Suprapubic skin (tissue), 4 donors: ENCODE data around the gene IPMK. TPM values are rescaled to one million over a fixed set of nuclear protein-coding genes. Genes with fewer than 3 reads are reported as not detected.
"Not testable (repeated sequence)": the region's sequence is repeated elsewhere in the genome, so short reads cannot be mapped to it uniquely, and the experiment has no call there.

ENCODE experiments used
- DNase-seq, 2 donors: peaks; one replicate each; pipeline ENCODE4 v3.0.0-alpha.2; 2019; ENCODE audit warnings: low spot score in 2 of 2
- H3K27ac ChIP-seq: fragments of 200-600 bp; sonication (generic); one replicate; pipeline ENCODE4 v1.5.1; 2019
- H3K27me3 ChIP-seq: fragments of 200-600 bp; sonication (generic); one replicate; pipeline ENCODE4 v1.5.1; 2019
- H3K36me3 ChIP-seq: fragments of 200-600 bp; sonication (generic); one replicate; pipeline ENCODE4 v1.5.1; 2019
- H3K4me1 ChIP-seq: fragments of 200-600 bp; sonication (generic); one replicate; pipeline ENCODE4 v1.5.1; 2019
- H3K4me3 ChIP-seq: fragments of 200-600 bp; sonication (generic); one replicate; pipeline ENCODE4 v1.5.1; 2019; ENCODE audit warnings: mild to moderate bottlenecking
- H3K9me3 ChIP-seq: fragments of 200-600 bp; sonication (generic); one replicate; pipeline ENCODE4 v1.5.1; 2019
- EP300 ChIP-seq: sonication (generic); formaldehyde crosslinking; IDR thresholded peaks from one replicate; pipeline ENCODE4 v1.6.1; 2017; ENCODE audit warnings: antibody characterized with exemption
- POLR2A ChIP-seq, 2 donors: fragments of 450-650 bp; IDR thresholded peaks; one replicate each; pipeline ENCODE4 v1.6.1; 2017; ENCODE audit warnings: antibody characterized with exemption in 2 of 2, mild to moderate bottlenecking in 2 of 2, moderate library complexity in 2 of 2
- POLR2AphosphoS5 ChIP-seq, 3 donors: sonication (generic); formaldehyde crosslinking; IDR thresholded peaks; one replicate each; pipeline ENCODE4 v1.6.1; 2017; ENCODE audit warnings: antibody characterized with exemption in 3 of 3
- WGBS: methylation state at CpG from one replicate; pipeline ENCODE4 v1.1.5; 2018; 5-methylcytosine and 5-hydroxymethylcytosine counted together
- total RNA-seq, 4 donors: library from RNA; depleted of rRNA; stranded (reverse); fragments of >200 nt; gene quantifications; one replicate each; pipeline ENCODE4 v1.1.0, GENCODE V29; 2016
- TF ChIP-seq, protein P1 (sequence below), 2 donors: fragments of 200-600 bp in 1 of 2; fragments of 450-650 bp in 1 of 2; sonication (generic) in 1 of 2; IDR thresholded peaks; one replicate each; pipeline ENCODE4 v1.5.1; 2016 to 2019; ENCODE audit warnings: antibody characterized with exemption in 2 of 2, mild to moderate bottlenecking in 1 of 2, moderate library complexity in 1 of 2

Gene IPMK
- total RNA-seq, 4 donors from 2014 or later, result 11.2 to 16.6 (median 14.3) TPM

DNA sequence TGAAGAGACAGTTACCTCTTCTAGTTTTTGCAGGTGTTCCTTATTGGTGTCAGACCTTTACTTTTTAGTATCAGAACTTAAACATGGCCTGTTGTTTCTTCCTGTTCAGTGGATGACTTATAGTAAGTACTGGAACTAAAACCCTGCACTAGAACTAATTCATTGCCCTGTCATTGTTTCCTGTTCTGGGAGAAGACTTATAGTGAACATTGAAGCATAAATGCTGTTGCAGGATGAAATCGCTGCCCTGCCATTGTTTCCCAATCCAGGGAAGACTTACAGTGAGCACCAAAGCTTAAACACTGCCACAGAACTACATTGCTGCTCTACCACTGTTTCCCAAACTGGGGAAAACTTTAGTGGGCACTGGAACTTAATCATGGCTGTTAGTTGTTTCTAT is 13.1 kb downstream of the IPMK start:
- H3K27ac ChIP-seq, result no peak overlapping the region
- WGBS, result 50% methylated on average over 1 of the region's 1 CpG
- TF ChIP-seq POLR2A (IDR thresholded peaks at IDR 0.05), result no peak
- TF ChIP-seq EP300, result no peak
- TF ChIP-seq, protein P1, sequence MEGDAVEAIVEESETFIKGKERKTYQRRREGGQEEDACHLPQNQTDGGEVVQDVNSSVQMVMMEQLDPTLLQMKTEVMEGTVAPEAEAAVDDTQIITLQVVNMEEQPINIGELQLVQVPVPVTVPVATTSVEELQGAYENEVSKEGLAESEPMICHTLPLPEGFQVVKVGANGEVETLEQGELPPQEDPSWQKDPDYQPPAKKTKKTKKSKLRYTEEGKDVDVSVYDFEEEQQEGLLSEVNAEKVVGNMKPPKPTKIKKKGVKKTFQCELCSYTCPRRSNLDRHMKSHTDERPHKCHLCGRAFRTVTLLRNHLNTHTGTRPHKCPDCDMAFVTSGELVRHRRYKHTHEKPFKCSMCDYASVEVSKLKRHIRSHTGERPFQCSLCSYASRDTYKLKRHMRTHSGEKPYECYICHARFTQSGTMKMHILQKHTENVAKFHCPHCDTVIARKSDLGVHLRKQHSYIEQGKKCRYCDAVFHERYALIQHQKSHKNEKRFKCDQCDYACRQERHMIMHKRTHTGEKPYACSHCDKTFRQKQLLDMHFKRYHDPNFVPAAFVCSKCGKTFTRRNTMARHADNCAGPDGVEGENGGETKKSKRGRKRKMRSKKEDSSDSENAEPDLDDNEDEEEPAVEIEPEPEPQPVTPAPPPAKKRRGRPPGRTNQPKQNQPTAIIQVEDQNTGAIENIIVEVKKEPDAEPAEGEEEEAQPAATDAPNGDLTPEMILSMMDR (IDR thresholded peaks at IDR 0.05), result no peak

DNA sequence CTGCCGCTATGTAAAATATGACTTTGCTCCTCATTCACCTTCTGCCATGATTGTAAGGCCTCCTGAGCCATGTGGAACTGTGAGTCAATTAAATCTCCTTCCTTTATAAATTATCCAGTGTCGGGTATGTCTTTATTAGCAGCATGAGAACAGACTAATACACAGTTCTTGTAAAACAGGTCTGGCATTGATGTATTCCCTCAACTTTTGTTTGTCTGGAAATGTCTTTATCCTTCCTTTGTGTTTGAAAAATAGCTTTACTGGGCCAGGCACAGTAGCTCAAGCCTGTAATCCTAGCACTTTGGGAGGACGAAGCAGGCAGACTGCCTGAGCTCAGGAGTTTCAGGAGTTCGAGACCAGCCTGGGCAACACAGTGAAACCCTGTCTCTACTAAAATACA is 14.5 kb downstream of the IPMK start:
- no peak for TF ChIP-seq EP300
- no peak for TF ChIP-seq POLR2A (IDR thresholded peaks at IDR 0.05)
- TF ChIP-seq POLR2AphosphoS5 (IDR thresholded peaks at IDR 0.05), result no peak
- TF ChIP-seq, protein P1 (IDR thresholded peaks at IDR 0.05), result no peak
- WGBS, result 88% methylated on average over 4 of the region's 4 CpGs
- DNase-seq, result no peak
- H3K36me3 ChIP-seq, result no peaks in the 10 kb centered on the region
- H3K4me3 ChIP-seq, result no peak overlapping the region
- no peaks in the 10 kb centered on the region for H3K4me1 ChIP-seq
- H3K9me3 ChIP-seq, result no peaks in the 10 kb centered on the region
- no peaks in the 10 kb centered on the region for H3K27me3 ChIP-seq
- no peak overlapping the region for H3K27ac ChIP-seq

More for the DNA sequence above, 13.1 kb downstream of the IPMK start:
- DNase-seq, result no peak
- Histone ChIP-seq H3K4me1 (no peaks in the 10 kb centered on the region), H3K36me3 (no peaks in the 10 kb centered on the region), H3K4me3 (no peak overlapping the region), H3K9me3 (no peaks in the 10 kb centered on the region), H3K27me3 (no peaks in the 10 kb centered on the region)

DNA sequence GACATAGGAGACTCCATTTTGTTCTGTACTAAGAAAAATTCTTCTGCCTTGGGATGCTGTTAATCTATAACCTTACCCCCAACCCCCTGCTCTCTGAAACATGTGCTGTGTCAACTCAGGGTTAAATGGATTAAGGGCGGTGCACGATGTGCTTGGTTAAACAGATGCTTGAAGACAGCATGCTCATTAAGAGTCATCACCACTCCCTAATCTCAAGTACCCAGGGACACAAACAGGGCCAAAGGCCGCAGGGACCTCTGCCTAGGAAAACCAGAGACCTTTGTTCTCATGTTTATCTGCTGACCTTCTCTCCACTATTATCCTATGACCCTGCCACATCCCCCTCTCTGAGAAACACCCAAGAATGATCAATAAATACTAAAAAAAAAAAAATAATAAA is 23.0 kb downstream of the IPMK start:
- H3K4me3 ChIP-seq, H3K4me1 ChIP-seq, H3K27me3 ChIP-seq, H3K9me3 ChIP-seq, DNase-seq, H3K27ac ChIP-seq, H3K36me3 ChIP-seq: not testable (repeated sequence)
- WGBS, result 92% methylated on average over 3 of the region's 3 CpGs

DNA sequence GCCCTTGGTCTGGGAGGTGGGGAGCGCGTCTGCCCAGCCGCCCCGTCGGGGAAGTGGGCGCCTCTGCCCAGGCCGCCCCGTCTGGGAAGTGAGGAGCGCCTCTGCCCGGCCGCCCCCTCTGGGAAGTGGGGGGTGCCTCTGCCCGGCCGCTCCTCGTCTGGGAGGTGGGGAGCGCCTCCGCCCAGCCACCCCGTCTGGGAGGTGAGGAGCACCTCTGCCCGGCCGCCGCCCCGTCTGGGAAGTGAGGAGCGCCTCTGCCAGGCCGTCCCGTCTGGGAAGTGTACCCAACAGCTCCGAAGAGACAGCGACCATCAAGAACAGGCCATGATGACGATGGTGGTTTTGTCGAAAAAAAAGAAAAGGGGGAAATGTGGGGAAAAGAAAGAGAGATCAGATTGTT is 23.5 kb downstream of the IPMK start:
- H3K9me3 ChIP-seq, H3K36me3 ChIP-seq, H3K27me3 ChIP-seq, H3K4me1 ChIP-seq, H3K27ac ChIP-seq, H3K4me3 ChIP-seq, DNase-seq: not testable (repeated sequence)
- WGBS, result 87% methylated on average over 14 of the region's 28 CpGs

DNA sequence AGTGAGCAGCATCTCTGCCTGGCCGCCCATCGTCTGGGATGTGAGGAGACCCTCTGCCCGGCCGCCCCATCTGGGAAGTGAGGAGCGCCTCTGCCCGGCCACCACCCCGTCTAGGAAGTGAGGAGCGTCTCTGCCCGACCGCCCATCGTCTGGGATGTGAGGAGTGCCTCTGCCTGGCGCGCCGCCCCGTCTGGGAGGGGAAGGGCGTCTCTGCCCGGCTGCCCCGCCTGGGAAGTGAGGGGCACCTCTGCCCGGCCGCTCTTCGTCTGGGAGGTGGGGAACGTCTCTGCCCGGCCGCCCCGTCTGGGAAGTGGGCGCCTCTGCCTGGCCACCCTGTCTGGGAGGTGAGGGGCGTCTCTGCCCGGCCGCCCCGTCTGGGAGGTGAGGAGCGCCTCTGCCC is 23.9 kb downstream of the IPMK start:
- not testable (repeated sequence) for H3K27me3 ChIP-seq, H3K27ac ChIP-seq, DNase-seq, H3K4me3 ChIP-seq, H3K9me3 ChIP-seq, H3K36me3 ChIP-seq, H3K4me1 ChIP-seq
- WGBS, result no CpG with 5 or more reads among the region's 31 CpGs

DNA sequence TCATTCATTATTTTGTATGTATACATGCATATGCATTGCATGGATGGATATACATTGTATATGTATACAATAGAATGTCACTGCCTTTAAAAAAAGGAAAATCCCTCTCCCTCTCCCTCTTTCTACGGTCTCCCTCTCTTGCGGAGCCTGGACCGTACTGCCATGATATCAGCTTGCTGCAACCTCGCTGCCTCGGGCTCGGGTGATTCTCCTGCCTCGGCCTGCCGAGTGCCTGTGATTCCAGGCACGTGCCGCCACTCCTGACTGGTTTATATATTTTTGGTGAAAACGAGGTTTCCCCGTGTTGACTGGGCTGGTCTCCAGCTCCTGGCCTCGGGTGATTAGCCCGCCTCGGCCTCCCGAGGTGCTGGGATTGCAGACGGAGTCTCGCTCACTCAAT is 24.4 kb downstream of the IPMK start:
- Histone ChIP-seq H3K9me3 (no peaks in the 10 kb centered on the region), H3K27me3 (no peaks in the 10 kb centered on the region), H3K27ac (no peak overlapping the region), H3K4me3 (no peak overlapping the region), H3K4me1 (peaks cover 4% of the 10 kb centered on the region), H3K36me3 (no peaks in the 10 kb centered on the region)
- WGBS, result 98% methylated on average over 17 of the region's 18 CpGs
- no peak for DNase-seq
- TF ChIP-seq POLR2A (IDR thresholded peaks at IDR 0.05), result no peak
- TF ChIP-seq, protein P1 (IDR thresholded peaks at IDR 0.05), result no peak
- no peak for TF ChIP-seq POLR2AphosphoS5 (IDR thresholded peaks at IDR 0.05)
- TF ChIP-seq EP300, result no peak

DNA sequence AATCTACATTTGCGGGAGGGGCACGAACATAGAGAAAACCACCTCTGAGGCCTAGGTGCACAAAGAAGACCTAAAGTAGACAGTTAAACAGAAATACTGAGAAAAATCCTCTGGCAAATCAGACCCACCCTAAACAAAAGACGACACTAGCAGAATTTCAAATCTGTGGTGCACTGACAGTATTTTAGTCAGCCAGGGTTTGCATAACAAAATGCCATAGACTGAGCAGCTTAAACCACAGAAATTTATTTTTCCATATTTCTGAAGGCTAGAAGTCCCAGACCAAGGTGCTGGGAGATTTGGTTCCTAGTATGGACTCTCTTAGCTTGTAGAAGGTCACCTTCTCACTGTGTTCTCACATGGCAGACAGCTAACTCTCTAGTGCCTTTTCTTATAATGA is 26.3 kb downstream of the IPMK start:
- WGBS, result 83% methylated on average over 3 of the region's 3 CpGs

More for the DNA sequence above, 26.3 kb downstream of the IPMK start:
- no peaks in the 10 kb centered on the region for H3K9me3 ChIP-seq
- H3K4me1 ChIP-seq, result peaks cover 4% of the 10 kb centered on the region
- no peaks in the 10 kb centered on the region for H3K27me3 ChIP-seq
- H3K4me3 ChIP-seq, result no peak overlapping the region
- no peak for TF ChIP-seq EP300
- TF ChIP-seq, protein P1 (IDR thresholded peaks at IDR 0.05), result no peak
- TF ChIP-seq POLR2A (IDR thresholded peaks at IDR 0.05), result no peak
- TF ChIP-seq POLR2AphosphoS5 (IDR thresholded peaks at IDR 0.05), result no peak
- no peak for DNase-seq
- H3K27ac ChIP-seq, result no peak overlapping the region
- H3K36me3 ChIP-seq, result peaks cover 6% of the 10 kb centered on the region
